Type B pancreatic cell (in vitro differentiated cells): ENCODE results near the gene MBOAT2. TPM values are rescaled to one million over a fixed set of nuclear protein-coding genes. Genes with fewer than 3 reads are reported as not detected.
A peak's percentile ranks its signal among the peaks of the same experiment; 100 is the strongest.

ENCODE experiments used
- DNase-seq: peaks from one replicate; pipeline ENCODE4 v3.0.0; 2021; ENCODE audit warnings: mixed read lengths; ENCODE audit not compliant: unreplicated experiment; ENCODE audit errors: extremely low spot score
- H3K27ac Mint-ChIP-seq: 2 replicates; pipeline ENCODE4 v1.8.0; 2021; ENCODE audit warnings: mild to moderate bottlenecking, mixed read lengths
- H3K27me3 Mint-ChIP-seq: 2 replicates; pipeline ENCODE4 v1.8.0; 2021; ENCODE audit warnings: mixed read lengths
- H3K36me3 Mint-ChIP-seq: 2 replicates; pipeline ENCODE4 v1.8.0; 2021; ENCODE audit warnings: mixed read lengths
- H3K4me1 Mint-ChIP-seq: one replicate; pipeline ENCODE4 v1.8.0; 2021; ENCODE audit warnings: mixed read lengths; ENCODE audit not compliant: unreplicated experiment
- H3K4me3 Mint-ChIP-seq: 2 replicates; pipeline ENCODE4 v1.8.0; 2021; ENCODE audit warnings: mild to moderate bottlenecking, mixed read lengths
- H3K9me3 Mint-ChIP-seq: 2 replicates; pipeline ENCODE4 v1.8.0; 2021; ENCODE audit warnings: mixed read lengths
- total RNA-seq: library from RNA; stranded (reverse); gene quantifications from 2 replicates; pipeline ENCODE4 v1.2.1, GENCODE V29; 2021; ENCODE audit warnings: low replicate concordance
- TF ChIP-seq, protein P1 (sequence below): fragments of 200-600 bp; sonication (generic); conservative IDR thresholded peaks from 2 replicates; pipeline ENCODE4 v1.5.0; 2021; ENCODE audit warnings: antibody characterized with exemption, mild to moderate bottlenecking

The MBOAT2 gene
- total RNA-seq, 1 donor from 2014 or later = 60.8 TPM

DNA sequence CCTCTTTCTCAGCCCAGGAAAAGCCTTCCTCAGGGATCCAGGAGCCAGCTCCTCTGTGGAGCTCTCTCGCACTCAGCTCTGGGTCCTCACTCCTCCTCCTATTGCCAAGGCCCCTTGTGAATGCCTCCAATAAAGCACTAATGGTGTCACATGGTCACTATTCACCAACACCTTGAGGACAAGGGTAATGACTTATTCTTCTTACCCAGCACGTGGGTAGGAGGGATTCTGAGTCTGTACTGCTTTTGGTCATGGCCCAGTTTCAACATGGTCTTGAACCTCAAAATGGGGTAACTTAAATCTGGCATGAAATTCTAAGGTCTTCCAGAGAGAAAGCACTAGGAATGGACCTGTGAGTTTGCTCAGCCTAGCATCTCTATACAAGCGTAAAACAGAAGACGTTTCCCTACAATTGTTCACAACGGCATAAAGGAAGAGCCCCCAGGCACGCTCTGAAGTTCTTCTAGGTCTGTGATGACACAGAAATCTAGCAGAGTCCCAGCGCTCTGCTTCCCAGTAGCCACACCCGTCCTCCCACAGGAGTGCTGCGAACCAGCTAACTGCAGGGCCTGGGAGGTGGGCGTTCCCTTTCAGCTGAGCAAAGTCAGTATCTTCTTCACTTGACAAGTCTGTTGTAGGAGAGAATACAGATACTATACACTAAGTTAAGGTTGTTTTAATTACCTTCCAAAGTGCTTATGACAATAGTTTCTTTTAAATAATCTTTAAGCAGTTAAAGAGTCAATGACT lies 151.5 kb downstream of the MBOAT2 start:
- no peaks in the 10 kb centered on the region for H3K27me3 Mint-ChIP-seq
- DNase-seq = no peak
- H3K4me1 Mint-ChIP-seq = peaks cover 6% of the 10 kb centered on the region
- TF ChIP-seq, protein P1, sequence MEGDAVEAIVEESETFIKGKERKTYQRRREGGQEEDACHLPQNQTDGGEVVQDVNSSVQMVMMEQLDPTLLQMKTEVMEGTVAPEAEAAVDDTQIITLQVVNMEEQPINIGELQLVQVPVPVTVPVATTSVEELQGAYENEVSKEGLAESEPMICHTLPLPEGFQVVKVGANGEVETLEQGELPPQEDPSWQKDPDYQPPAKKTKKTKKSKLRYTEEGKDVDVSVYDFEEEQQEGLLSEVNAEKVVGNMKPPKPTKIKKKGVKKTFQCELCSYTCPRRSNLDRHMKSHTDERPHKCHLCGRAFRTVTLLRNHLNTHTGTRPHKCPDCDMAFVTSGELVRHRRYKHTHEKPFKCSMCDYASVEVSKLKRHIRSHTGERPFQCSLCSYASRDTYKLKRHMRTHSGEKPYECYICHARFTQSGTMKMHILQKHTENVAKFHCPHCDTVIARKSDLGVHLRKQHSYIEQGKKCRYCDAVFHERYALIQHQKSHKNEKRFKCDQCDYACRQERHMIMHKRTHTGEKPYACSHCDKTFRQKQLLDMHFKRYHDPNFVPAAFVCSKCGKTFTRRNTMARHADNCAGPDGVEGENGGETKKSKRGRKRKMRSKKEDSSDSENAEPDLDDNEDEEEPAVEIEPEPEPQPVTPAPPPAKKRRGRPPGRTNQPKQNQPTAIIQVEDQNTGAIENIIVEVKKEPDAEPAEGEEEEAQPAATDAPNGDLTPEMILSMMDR = no peak
- H3K36me3 Mint-ChIP-seq = peaks cover 7% of the 10 kb centered on the region
- H3K9me3 Mint-ChIP-seq = no peaks in the 10 kb centered on the region
- H3K27ac Mint-ChIP-seq = peak overlapping the region; percentile 15
- no peak overlapping the region for H3K4me3 Mint-ChIP-seq

DNA sequence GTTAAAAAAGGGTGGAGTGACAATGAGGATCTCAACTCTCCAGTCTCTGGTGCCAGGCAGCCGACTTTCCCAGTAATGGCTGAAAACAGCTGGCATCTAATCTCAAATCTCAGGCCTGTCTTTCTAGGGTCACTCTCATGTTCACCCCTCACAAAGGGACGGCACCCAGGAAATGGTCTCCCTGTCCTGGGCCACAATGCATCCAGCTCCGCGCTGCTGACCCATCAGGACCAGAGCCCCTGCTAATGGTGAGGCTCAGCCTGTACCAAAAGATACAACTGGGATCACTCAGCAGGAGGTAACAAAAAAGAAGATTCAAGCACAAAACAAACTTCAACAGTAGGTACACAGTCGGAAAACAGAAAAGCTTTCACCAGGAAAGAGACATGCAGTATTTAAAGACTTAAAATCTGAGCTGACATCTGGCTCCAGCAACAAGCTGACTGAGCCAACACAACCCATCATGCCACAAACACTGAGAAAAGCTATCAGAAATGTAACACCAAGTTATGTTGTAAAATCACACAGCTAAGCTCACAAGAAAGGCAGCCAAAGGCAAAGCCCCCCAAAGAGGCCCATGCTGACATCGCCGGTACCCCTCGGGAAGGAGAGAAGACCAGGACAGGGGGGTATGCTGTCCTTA lies 152.5 kb downstream of the MBOAT2 start:
- Mint-ChIP-seq H3K27me3 (no peaks in the 10 kb centered on the region), H3K36me3 (peaks cover 4% of the 10 kb centered on the region), H3K4me1 (peaks cover 6% of the 10 kb centered on the region), H3K9me3 (no peaks in the 10 kb centered on the region), H3K27ac (no peak overlapping the region), H3K4me3 (no peak overlapping the region)
- TF ChIP-seq, protein P1 = no peak
- no peak for DNase-seq

DNA sequence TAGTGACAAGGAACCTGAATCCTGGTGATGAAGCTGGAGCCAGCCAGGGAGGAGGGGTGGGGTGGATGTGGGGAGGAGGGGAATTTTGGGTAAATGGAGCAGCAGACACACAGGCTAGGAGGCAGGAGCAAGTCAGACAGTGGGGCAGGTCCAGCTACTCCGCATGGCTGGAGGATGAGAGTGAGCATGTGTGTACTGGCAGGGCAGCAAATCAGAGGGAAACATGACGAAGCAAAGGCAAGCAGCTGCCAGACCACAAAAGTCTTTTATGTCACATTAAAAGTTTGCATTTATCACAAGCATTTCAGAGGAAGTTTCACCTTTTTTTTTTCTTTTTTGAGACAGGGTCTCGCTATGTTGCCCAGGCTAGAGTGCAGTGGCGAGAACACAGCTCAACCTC lies 154.2 kb downstream of the MBOAT2 start:
- Mint-ChIP-seq H3K27me3 (no peaks in the 10 kb centered on the region), H3K4me3 (no peak overlapping the region), H3K27ac (no peak overlapping the region), H3K4me1 (peaks cover 6% of the 10 kb centered on the region), H3K9me3 (no peaks in the 10 kb centered on the region), H3K36me3 (peaks cover 3% of the 10 kb centered on the region)
- no peak for DNase-seq
- TF ChIP-seq, protein P1 = no peak

DNA sequence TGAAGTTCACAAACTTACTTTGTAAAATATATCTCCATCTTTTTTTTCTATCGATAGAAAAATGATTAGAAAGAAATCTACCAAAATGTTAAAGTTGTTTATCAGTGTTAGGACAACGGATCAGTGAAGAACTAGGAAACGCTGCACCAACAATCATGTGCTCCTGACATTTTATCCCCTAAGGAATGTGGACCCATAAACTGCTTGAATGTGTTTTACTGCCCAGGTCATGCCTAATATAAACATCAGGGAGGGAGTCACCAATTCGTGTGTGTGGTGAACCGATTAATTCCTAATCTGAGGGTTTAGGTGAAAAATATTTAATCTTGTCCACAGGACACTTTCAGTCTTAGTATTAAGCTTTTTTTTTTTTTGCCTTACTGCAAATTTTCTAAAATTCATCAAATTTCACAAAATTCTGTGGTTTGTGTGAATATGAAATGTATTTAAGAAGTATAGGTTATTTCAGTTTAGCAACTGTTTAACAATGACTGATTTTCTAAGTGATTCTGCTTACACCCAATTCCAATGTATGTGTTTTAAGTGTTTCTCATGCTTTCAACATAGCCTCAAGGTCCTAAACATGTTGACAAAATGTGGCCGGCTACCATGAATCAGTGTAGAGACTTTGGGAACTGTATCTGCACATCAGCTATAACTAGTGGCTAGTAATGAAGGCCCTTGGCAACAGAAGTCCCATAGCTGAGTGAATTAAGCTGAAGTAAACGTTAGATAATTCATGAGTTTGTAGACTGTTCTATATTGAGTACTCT lies 155.0 kb downstream of the MBOAT2 start:
- H3K9me3 Mint-ChIP-seq = no peaks in the 10 kb centered on the region
- TF ChIP-seq, protein P1 = no peak
- H3K4me3 Mint-ChIP-seq = no peak overlapping the region
- H3K27me3 Mint-ChIP-seq = no peaks in the 10 kb centered on the region
- peaks cover 6% of the 10 kb centered on the region for H3K4me1 Mint-ChIP-seq
- H3K27ac Mint-ChIP-seq = no peak overlapping the region
- no peak for DNase-seq
- peaks cover 3% of the 10 kb centered on the region for H3K36me3 Mint-ChIP-seq

DNA sequence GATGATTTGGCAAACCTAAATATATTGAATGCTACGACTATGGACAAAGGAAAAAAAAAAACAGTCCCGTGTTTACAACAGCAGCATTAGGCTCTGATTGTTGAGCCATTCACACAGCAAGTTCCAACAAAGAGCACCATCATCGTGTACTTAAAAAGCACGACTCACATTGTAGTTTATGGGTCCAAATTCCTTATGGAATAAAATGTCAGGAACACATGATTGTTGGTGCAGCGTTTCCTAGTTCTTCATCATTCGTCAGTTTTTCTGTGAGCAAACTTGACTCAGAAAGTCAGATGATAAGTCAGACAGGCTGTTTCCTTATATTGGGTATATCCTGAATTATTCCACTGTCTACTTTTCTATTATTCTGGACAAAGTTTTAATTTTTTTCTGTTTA lies 156.1 kb downstream of the MBOAT2 start:
- no peak overlapping the region for H3K4me3 Mint-ChIP-seq
- DNase-seq = no peak
- peaks cover 3% of the 10 kb centered on the region for H3K36me3 Mint-ChIP-seq
- no peaks in the 10 kb centered on the region for H3K27me3 Mint-ChIP-seq
- TF ChIP-seq, protein P1 = no peak
- H3K27ac Mint-ChIP-seq = no peak overlapping the region
- H3K4me1 Mint-ChIP-seq = peaks cover 6% of the 10 kb centered on the region
- no peaks in the 10 kb centered on the region for H3K9me3 Mint-ChIP-seq
